GM10266 (cell line): ENCODE results near the gene AP1S3.

ENCODE experiments used
- DNase-seq: peaks from one replicate; pipeline ENCODE4 v3.0.0; 2012; ENCODE audit errors: extremely low spot score
- CTCF ChIP-seq: IDR thresholded peaks from 2 replicates; pipeline ENCODE4 v1.5.1; 2012; ENCODE audit warnings: mild to moderate bottlenecking, low read depth; ENCODE audit not compliant: control insufficient read depth, insufficient read depth; ENCODE audit errors: missing control alignments

Gene AP1S3

DNA sequence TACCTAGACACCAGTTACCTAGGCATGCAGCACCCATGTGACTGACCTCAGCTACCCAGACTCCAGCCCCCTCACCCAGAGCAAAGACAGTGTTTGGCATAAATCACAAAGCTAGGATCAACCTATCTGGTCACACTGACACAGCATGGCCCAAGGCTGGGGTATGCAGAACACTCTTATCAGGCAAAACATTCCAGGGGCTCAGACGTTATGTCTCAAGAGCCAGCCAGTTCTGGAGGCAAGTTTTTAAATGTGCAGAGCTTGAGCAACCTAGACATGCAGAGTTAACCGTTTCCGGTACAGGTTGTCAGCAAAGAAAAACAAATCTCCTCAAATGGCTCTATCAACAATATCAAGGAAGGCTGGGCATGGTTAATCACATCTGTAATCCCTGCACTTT lies 92.8 kb downstream of the AP1S3 start:
- TF ChIP-seq CTCF: no peak
- DNase-seq: no peak

- DNase-seq: no peak
- TF ChIP-seq CTCF: no peak
These were observed 96.7 kb downstream of the AP1S3 start for GRCh38 chr2:223740679-223741078.

DNA sequence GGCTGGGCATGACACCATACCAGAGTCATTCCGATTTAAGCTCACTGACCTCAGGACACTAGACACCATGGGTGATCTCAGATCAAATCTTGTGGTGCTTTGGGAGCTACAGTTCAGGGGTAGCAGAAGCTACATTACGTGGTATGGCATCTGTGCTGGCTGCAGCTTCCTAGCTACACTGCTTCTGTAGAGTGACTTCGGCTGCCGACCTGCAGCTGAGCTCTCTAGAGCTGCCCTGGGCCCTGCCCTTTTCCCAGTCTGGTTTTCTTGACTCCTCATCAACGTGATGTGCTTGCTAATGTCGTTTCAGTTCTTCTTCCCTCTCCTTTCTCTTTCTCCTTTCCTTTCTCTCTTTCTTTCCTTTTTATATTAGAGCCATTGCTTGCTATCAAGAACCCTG lies 100.2 kb downstream of the AP1S3 start:
- DNase-seq: no peak

DNA sequence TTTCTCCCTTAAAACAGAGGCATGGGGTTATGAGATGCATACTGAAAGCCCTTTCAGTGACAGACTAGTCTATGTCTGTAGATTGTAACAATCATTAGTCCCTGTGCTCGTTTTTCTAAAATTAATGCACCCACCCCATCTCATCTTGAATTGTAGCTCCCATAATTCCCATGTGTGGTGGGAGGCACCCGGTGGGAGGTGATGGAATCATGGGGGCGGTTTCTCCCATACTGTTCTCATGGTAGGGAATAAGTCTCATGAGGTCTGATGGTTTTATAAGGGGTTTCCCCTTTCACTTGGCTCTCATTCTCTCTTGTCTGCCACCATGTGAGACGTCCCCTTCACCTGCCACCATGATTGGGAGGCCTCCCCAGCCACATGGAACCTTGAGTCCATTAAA lies 100.9 kb downstream of the AP1S3 start:
- no peak for TF ChIP-seq CTCF
- no peak for DNase-seq

More for the DNA sequence above, 100.2 kb downstream of the AP1S3 start:
- TF ChIP-seq CTCF: no peak

DNA sequence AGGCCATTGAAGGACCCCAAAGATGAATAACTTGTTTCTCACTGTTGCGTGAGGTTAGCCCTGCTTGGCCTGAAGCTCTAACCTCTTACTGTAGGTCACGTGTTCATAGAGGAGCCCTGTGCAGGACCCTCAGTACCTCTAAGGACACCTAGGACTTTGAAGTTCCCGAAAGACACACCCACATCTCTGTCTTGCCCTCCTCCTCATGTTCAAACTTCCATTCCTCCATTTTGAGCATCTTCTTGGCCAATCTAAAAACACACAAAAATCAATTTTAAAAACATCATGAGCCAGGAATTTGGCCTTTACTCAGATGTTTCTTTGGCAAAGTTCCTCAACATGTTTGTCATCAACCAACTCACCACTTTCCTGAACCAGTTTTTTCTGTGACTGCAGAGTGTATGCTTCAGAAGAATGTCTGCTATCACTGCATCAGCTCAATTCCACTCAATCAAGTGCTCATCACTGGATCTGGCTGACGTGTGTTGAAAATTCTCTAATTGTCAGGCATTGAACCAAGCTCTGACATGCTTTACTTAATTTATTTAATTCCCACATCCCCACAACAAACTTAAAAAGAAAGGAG lies 101.6 kb downstream of the AP1S3 start:
- DNase-seq: no peak
- no peak for TF ChIP-seq CTCF

- no peak for TF ChIP-seq CTCF
- DNase-seq: no peak
These were observed 102.2 kb downstream of the AP1S3 start for GRCh38 chr2:223735035-223735640.

- no peak for TF ChIP-seq CTCF
- no peak for DNase-seq
These were observed 103.0 kb downstream of the AP1S3 start for GRCh38 chr2:223734346-223734745.
